HEK293T (cell line): ENCODE measurements around the gene ALPG.
"Not testable (repeated sequence)": the region's sequence is repeated elsewhere in the genome, so short reads cannot be mapped to it uniquely, and the experiment has no call there.

Source experiments
- CTCF ChIA-PET: fragments of 350-600 bp; formaldehyde crosslinking; extraction: SDS; loops from one replicate; lab custom pipeline; 2021; ENCODE audit warnings: antibody characterized with exemption, inconsistent platforms; lab: Yijun Ruan, JAX
- POLR2A ChIA-PET: fragments of 350-600 bp; formaldehyde crosslinking; extraction: SDS; loops from one replicate; lab custom pipeline; 2020; ENCODE audit warnings: antibody characterized with exemption, inconsistent platforms; lab: Yijun Ruan, JAX
- DNase-seq: peaks from one replicate; pipeline ENCODE4 v3.0.0; 2012; ENCODE audit warnings: mixed read lengths; ENCODE audit errors: extremely low spot score
- ARNT ChIP-seq: fragments of 450-650 bp; IDR thresholded peaks from 2 replicates; pipeline ENCODE4 v1.6.1; 2017; ENCODE audit warnings: mild to moderate bottlenecking
- BHLHE40 ChIP-seq: fragments of 450-650 bp; IDR thresholded peaks from 2 replicates; pipeline ENCODE4 v1.6.1; 2016; ENCODE audit warnings: mild to moderate bottlenecking, moderate library complexity, borderline replicate concordance
- CTBP1 ChIP-seq: fragments of 450-650 bp; IDR thresholded peaks from 2 replicates; pipeline ENCODE4 v1.6.1; 2016; ENCODE audit warnings: borderline replicate concordance
- ELF4 ChIP-seq: fragments of 450-650 bp; IDR thresholded peaks from 2 replicates; pipeline ENCODE4 v1.6.1; 2017; ENCODE audit warnings: antibody characterized with exemption
- FOXA1 ChIP-seq: fragments of 450-650 bp; IDR thresholded peaks from 2 replicates; pipeline ENCODE4 v1.6.1; 2016; ENCODE audit warnings: mild to moderate bottlenecking
- FOXK2 ChIP-seq: fragments of 450-650 bp; IDR thresholded peaks from 2 replicates; pipeline ENCODE4 v1.6.1; 2016; ENCODE audit warnings: mild to moderate bottlenecking
- FOXM1 ChIP-seq: fragments of 450-650 bp; IDR thresholded peaks from 2 replicates; pipeline ENCODE4 v1.6.1; 2017; ENCODE audit warnings: mild to moderate bottlenecking, borderline replicate concordance
- HDGF ChIP-seq: fragments of 450-650 bp; IDR thresholded peaks from 2 replicates; pipeline ENCODE4 v1.6.1; 2017; ENCODE audit warnings: antibody characterized with exemption, borderline replicate concordance
- L3MBTL2 ChIP-seq: fragments of 450-650 bp; conservative IDR thresholded peaks from 2 replicates; pipeline ENCODE4 v1.6.1; 2016; ENCODE audit warnings: mild to moderate bottlenecking
- LEF1 ChIP-seq: fragments of 450-650 bp; IDR thresholded peaks from 2 replicates; pipeline ENCODE4 v1.6.1; 2017; ENCODE audit warnings: mild to moderate bottlenecking, borderline replicate concordance
- NFRKB ChIP-seq: fragments of 450-650 bp; IDR thresholded peaks from 2 replicates; pipeline ENCODE4 v1.6.1; 2016; ENCODE audit warnings: mild to moderate bottlenecking, moderate library complexity
- SP1 ChIP-seq: fragments of 450-650 bp; IDR thresholded peaks from 2 replicates; pipeline ENCODE4 v1.6.1; 2017
- SUZ12 ChIP-seq: fragments of 450-650 bp; IDR thresholded peaks from 2 replicates; pipeline ENCODE4 v1.6.1; 2016; ENCODE audit warnings: mild to moderate bottlenecking
- TARDBP ChIP-seq: fragments of 450-650 bp; IDR thresholded peaks from 2 replicates; pipeline ENCODE4 v1.6.1; 2016
- ZNF384 ChIP-seq: fragments of 450-650 bp; IDR thresholded peaks from 2 replicates; pipeline ENCODE4 v1.6.1; 2016
- TF ChIP-seq, protein P1 (sequence below): fragments of 450-650 bp; IDR thresholded peaks from 2 replicates; pipeline ENCODE4 v1.6.1; 2016

The ALPG gene

DNA sequence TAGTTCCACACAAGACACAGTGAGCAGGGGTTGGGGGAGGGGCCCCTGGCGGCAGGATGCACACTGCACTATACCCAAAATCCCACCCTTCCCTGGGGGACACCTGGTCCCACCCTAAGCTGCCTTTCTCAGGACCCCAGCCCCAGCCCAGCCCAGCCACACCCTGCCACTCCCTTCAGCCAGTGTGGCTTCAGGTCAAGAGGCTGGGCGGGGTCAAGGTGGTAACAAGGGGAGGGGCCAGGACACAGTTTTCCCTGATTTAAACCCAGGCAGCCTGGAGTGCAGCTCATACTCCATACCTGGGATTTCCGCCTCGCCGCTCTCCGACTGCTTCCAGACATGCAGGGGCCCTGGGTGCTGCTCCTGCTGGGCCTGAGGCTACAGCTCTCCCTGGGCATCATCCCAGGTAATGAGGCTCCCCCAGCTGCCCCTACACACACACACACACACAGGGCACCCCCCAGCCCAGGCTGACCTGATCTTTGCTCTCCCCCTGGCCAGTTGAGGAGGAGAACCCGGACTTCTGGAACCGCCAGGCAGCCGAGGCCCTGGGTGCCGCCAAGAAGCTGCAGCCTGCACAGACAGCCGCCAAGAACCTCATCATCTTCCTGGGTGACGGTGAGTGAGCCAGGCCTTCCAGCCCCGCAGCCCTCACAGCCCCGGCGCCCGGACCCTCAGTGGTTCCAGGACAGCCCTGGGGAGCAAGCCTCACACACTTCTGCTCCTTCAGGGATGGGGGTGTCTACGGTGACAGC lies at the start of gene ALPG:
Gene ALPG, plus strand, starts transcription at position 289 of the 755 bp plus-strand sequence. Its CDS starts 51 bp downstream, at position 340.
- CTCF ChIA-PET = no interaction called here
- no peak for TF ChIP-seq SUZ12
- TF ChIP-seq TARDBP = no peak
- no peak for TF ChIP-seq ELF4
- no peak for TF ChIP-seq CTBP1
- TF ChIP-seq, protein P1, sequence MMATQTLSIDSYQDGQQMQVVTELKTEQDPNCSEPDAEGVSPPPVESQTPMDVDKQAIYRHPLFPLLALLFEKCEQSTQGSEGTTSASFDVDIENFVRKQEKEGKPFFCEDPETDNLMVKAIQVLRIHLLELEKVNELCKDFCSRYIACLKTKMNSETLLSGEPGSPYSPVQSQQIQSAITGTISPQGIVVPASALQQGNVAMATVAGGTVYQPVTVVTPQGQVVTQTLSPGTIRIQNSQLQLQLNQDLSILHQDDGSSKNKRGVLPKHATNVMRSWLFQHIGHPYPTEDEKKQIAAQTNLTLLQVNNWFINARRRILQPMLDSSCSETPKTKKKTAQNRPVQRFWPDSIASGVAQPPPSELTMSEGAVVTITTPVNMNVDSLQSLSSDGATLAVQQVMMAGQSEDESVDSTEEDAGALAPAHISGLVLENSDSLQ = no peak
- TF ChIP-seq HDGF = no peak
- no peak for TF ChIP-seq FOXK2
- no peak for TF ChIP-seq ZNF384
- no peak for TF ChIP-seq FOXM1
- TF ChIP-seq SP1 = no peak
- no peak for TF ChIP-seq ARNT
- TF ChIP-seq LEF1 = no peak
- TF ChIP-seq L3MBTL2 = no peak
- no peak for TF ChIP-seq NFRKB
- no peak for TF ChIP-seq FOXA1
- no peak for TF ChIP-seq BHLHE40
- no peak for DNase-seq
- POLR2A ChIA-PET = no interaction called here

DNA sequence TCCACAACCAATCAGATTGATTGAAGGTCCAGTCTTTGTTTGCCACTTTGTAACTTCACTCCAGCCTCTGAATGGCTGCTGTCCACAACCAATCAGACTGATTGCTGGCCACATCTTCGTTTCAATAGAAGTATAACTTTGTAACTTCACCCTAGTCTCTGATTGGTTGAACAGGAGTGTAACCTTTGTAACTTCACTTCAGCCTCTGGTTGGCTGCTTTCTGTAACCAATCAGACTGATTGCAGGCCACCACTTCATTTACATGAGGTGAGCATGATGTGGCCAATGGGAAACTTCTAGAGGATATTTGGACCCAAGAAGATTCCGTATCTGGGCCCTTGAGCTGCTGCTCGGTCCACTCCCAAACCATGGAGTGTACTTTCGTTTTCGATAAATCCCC lies 45.0 kb upstream of the ALPG start:
- TF ChIP-seq FOXK2 (no peak), L3MBTL2 (no peak), ZNF384 (no peak), CTBP1 (no peak), ELF4 (no peak), SUZ12 (no peak), TARDBP (no peak), FOXM1 (no peak), ARNT (no peak), HDGF (no peak), FOXA1 (no peak)
- TF ChIP-seq, protein P1 = no peak
- CTCF ChIA-PET = interaction anchor here (0.6 kb wide), 1 partner anchor 16 kb away, joined by 3 read pairs; no protein-coding TSS in a partner anchor
- DNase-seq = no peak

DNA sequence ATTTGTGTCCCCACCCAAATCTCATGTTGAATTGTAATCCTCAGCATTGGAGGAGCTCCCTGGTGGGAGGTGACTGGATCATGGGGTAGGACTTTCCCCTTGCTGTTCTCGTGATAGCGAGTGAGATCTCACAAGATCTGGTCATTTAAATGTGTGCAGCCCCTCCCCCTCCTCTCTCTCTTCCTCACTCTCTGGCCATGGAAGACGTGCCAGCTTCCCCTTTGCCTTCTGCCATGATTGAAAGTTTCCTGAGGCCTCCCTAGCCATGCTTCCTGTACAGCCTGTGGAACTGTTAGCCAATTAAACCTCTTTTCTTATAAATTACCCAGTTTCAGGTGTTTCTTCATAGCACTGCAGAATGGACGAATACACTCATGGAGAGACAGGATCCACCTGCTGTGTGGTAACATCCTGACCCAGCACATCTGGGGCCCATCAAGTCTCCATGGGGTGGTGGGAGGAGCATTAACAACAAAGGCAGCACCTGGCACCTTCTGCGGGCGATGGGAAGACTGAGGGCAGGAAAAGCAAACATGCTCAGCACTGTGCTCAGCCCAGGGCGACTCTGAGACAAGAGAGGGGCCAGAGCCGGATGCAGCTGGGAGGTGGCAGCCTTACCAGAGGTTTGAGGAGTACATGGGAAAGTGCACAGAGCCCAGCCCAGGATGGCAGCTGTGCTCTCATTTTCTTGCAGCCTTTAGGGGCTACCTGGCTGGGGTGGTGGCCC lies 44.3 kb upstream of the ALPG start:
- POLR2A ChIA-PET = no interaction called here
- no peak for TF ChIP-seq NFRKB
- DNase-seq = no peak
- CTCF ChIA-PET = interaction anchor here (0.6 kb wide), 1 partner anchor 17 kb away, joined by 3 read pairs; no protein-coding TSS in a partner anchor

More for the DNA sequence above, 45.0 kb upstream of the ALPG start:
- POLR2A ChIA-PET = no interaction called here

DNA sequence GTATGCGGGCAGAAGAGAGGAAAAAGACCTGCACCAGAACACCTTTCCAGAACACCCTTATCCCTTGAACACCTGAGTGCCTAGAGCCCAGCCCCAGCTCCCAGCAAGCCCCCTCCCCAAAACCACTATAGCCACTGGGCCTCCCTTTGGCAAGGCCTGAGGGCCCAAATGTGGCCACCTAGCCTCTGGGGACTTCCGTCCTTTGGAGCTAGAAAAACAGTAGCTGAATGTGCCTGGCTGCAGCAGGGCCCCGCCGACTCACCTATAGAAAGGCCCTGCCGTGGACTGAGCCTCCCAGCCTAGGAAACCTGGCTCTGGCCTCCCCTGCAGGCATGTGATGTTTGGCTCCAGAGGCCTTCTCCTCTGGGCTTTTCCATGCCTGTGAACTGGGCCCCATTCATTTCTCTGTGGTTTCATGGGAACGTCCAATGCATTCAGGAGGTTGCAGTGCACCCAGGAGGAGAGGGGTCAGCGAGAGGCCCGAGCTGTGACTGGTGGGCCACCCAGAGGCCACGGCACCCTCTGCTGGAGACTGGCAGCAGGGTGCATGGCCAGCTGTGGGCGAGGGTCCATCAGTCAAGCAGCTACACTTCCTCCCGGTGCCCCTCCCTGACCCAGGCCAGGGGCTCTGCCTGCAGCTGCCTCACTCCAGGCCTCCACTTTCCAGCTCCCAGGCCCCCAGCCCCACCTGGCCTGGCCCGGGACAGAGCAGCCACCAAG lies 43.4 kb upstream of the ALPG start:
- POLR2A ChIA-PET, DNase-seq: not testable (repeated sequence)
- CTCF ChIA-PET = interaction anchor here (0.6 kb wide), 1 partner anchor 504 kb away, joined by 3 read pairs; no protein-coding TSS in a partner anchor

DNA sequence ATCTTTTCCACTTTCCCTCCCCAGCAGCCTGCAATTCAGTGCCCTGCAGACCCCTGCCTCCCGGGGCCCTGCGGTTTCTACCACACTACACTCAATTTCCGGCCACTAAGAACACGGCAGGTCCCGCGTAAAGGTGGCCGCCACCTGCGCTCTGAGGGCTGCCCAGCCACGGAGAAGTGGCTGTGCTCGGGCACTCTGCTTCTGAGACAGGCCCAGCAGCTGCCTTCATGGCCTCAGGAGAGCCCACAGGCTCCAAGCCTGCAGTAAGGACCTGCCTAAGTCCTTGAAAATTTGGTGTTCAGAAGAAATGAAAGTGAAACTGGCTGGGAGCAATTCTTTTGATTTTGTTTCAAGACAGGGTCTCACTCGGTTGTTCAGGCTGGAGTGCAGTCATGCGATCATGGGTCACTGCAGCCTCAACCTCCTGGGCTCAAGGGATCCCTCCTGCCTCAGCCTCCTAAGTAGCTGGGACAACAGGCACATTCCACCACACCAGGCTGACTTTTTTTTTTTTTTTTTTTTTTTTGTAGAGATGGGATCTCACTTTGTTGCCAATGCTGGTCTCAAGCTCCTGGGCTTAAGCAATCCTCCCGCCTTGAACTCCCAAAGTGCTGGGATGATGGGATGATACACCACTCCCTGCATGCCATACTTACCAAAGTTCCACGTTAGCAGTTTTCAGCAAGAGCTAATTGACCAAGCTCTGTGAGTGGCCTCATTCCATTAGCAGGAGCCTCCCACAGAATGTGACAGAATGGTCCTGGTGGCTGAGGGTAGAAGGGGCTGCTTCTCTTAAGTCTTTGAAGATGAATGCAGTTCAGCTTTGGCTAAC lies 42.6 kb upstream of the ALPG start:
- CTCF ChIA-PET = no interaction called here
- TF ChIP-seq FOXA1 (no peak), FOXK2 (no peak), LEF1 (no peak), ZNF384 (no peak), FOXM1 (no peak), SP1 (no peak), NFRKB (no peak), BHLHE40 (no peak), TARDBP (no peak), ARNT (no peak), CTBP1 (no peak)
- POLR2A ChIA-PET = no interaction called here
- no peak for DNase-seq

DNA sequence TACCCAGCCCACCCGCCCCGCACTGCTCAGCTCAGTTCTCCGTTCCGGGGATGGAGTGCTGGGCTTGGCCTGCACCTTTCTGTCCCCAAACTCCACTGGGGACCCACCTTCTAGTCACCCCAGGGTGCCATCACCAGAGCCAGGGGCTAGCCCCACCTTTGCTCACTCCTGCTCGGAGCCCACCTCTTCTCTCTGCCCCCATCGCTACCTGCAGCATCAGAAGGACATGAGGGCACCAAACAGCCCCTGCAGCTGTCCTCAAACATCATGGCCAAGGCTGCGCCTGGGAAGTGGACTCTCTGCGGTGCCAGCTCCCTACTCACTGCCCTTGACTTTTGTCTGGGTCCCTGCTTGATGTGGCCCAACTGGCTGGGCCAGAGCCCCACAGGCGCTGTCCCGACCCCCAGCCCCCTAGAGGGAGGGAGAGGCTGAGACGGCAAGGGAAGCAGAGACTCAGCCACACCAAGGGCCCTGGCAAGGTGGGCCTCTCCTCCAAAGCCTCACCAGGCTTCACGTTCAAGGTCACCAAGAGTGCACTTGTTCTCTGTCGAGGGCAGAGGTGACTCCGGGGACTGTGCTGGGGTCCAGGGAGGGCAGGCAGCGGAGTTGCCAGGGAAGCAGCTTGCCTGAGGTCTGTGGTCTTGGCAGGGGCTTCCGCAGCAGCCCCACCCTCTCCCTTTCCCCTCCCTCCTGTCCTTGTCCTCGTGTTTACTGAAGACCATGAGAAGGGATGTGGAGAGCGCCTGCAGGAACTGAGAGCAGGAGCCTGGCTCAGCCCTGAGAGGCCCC lies 41.6 kb upstream of the ALPG start:
- CTCF ChIA-PET = interaction anchor here (1.0 kb wide), 2 partner anchors 10 to 75 kb away, joined by 3 read pairs; no protein-coding TSS in a partner anchor
- DNase-seq, POLR2A ChIA-PET: not testable (repeated sequence)
